ENCODE data around the gene PFN2.

PFN2 gene

DNA sequence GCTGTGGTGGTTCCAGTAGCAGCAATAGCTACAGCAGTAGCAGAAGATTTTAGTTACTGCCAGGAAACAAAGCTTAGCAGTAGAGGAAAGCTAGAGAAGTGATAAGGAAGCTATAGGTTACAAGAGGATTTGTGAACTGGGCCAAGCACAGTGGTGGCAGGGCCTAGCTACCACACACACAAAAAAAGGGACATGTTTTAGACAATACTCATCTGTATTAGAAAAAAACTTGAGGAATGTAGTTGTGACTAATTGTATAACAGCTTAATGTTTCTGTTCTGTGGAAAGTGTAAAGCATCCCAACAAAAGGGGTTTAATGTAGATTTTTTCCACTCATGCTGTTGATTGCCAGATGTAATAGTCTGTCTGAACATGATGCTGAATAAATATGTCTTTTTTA lies 29.9 kb upstream of the PFN2 start:
- no peak for DNase-seq (ENCODE audit: low read depth)
- TF ChIP-seq, protein P1, sequence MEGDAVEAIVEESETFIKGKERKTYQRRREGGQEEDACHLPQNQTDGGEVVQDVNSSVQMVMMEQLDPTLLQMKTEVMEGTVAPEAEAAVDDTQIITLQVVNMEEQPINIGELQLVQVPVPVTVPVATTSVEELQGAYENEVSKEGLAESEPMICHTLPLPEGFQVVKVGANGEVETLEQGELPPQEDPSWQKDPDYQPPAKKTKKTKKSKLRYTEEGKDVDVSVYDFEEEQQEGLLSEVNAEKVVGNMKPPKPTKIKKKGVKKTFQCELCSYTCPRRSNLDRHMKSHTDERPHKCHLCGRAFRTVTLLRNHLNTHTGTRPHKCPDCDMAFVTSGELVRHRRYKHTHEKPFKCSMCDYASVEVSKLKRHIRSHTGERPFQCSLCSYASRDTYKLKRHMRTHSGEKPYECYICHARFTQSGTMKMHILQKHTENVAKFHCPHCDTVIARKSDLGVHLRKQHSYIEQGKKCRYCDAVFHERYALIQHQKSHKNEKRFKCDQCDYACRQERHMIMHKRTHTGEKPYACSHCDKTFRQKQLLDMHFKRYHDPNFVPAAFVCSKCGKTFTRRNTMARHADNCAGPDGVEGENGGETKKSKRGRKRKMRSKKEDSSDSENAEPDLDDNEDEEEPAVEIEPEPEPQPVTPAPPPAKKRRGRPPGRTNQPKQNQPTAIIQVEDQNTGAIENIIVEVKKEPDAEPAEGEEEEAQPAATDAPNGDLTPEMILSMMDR (conservative IDR thresholded peaks at IDR 0.05; ENCODE audit: control insufficient read depth, insufficient read depth, low read depth, low read length): no peak
- H3K4me3 ChIP-seq (ENCODE audit: control insufficient read depth, low read depth, low read length): no peak overlapping the region

DNA sequence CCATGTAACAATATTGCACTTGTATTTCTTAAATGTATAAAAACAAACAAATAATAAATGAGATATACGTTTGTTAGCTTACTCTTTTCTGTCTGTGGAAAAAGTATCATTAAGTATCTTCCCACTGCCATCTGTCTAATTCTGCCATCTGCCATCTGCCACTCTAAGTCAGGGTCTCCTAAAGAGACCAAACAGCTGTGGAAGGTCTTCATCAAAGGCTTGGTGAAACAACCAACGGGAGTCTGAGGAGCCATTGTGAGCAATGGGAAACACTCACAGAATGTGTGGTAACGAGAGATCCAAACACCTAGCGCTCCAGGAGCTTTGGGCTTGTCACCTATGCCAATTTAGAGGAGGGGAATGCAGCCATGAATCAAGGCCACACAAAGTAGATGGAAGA lies 28.7 kb upstream of the PFN2 start:
- TF ChIP-seq, protein P1 (conservative IDR thresholded peaks at IDR 0.05; ENCODE audit: control insufficient read depth, insufficient read depth, low read depth, low read length): no peak
- DNase-seq (ENCODE audit: low read depth): no peak
- no peak overlapping the region for H3K4me3 ChIP-seq (ENCODE audit: control insufficient read depth, low read depth, low read length)

DNA sequence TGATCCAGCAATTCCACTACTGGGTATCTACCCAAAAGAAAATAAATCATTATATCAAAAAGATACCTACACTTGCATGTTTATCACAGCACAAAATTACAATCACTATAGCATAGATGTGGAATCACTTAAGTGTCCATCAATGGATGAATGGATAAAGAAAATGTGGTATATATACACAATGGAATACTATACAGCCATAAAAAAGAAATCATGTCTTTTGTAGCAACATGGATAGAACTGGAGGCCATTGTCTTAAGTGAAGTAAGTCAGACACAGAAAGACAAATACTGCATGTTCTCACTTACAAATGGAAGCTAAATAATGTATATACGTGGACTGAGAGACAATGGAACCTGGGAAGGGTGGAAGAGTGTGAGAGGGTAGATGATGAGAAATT lies 28.3 kb upstream of the PFN2 start:
- DNase-seq (ENCODE audit: low read depth): no peak
- H3K4me3 ChIP-seq (ENCODE audit: control insufficient read depth, low read depth, low read length): no peak overlapping the region
- TF ChIP-seq, protein P1 (conservative IDR thresholded peaks at IDR 0.05; ENCODE audit: control insufficient read depth, insufficient read depth, low read depth, low read length): no peak

DNA sequence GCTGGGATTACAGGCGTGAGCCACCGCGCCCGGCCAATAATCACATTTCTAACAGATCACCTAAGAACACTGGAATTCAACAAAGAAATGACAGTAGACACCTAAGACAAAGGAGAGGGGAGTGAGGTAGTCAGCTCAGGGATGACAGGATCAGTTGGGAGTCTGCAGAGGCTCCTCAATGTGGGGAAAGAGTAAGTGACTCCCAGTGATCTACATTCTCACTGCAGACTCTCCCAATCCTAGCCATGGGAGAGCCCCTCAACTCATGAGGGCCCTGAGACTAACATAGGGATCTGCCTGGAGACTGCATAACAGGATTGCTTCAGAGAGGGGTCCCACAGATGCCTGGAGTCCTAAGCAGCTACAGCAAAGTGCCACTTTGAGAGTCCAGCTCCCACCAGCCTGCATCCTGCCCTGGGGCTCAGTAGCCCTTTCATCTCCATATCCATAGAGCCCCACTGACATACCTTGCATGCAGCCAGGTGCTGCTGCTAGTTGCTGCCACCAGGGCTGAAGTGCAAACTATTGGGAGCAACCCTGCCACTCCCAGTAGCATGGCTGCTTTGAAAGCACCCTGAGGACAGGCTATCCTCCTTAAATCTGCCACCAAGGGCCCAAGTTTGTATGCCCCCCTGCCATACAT lies 21.8 kb upstream of the PFN2 start:
- TF ChIP-seq, protein P1 (conservative IDR thresholded peaks at IDR 0.05; ENCODE audit: control insufficient read depth, insufficient read depth, low read depth, low read length): no peak
- no peak overlapping the region for H3K4me3 ChIP-seq (ENCODE audit: control insufficient read depth, low read depth, low read length)
- DNase-seq (ENCODE audit: low read depth): no peak

DNA sequence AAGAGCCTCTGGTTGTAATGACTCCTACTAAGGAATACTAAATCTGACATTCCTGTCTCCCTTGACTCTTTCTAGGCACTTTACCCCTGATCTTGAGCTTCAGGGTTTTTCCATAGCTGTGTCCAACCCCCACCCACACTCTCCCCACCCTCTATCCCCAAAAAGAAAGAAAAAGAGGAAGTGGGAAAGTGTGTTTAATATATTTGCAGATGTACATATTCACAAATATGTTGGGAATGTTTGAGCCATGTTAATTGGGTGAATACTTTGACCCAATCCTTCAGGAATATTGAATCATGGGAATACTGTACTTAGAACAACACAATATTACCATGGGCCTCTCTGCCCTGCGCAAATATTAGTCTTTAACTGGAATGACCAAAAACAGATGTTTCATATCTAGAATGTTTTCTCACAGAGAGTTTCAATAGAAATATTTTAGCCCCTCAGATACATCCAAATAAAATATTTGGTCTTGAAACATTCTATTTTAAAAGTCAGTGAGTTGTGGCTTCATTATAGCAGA lies 19.8 kb upstream of the PFN2 start:
- TF ChIP-seq, protein P1 (conservative IDR thresholded peaks at IDR 0.05; ENCODE audit: control insufficient read depth, insufficient read depth, low read depth, low read length): no peak
- H3K4me3 ChIP-seq (ENCODE audit: control insufficient read depth, low read depth, low read length): no peak overlapping the region
- no peak for DNase-seq (ENCODE audit: low read depth)

DNA sequence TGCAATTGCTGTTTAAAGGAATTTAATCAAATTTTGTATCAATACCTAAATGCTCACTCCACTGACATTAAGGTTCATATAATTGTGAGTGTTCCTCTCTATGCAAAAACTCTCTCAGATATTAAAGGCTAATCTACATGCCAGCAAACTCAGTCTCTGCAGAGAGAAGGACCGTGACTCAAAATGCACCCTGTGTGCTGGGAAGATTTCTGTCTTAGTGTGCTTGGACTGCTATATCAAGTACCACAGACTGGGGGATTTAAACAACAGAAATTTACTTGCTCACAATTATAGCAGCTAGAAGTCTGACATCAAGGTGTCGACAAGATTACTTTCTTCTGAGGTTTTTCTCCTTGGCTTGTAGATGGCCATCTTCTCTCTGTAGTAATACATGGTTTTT lies 18.6 kb upstream of the PFN2 start:
- no peak for DNase-seq (ENCODE audit: low read depth)
- no peak overlapping the region for H3K4me3 ChIP-seq (ENCODE audit: control insufficient read depth, low read depth, low read length)
- TF ChIP-seq, protein P1 (conservative IDR thresholded peaks at IDR 0.05; ENCODE audit: control insufficient read depth, insufficient read depth, low read depth, low read length): no peak

Data from fibroblast of mammary gland (primary cell).